NCI-H1417 (cell line): ENCODE measurements around the gene CARS1.

ENCODE experiments used
- DNase-seq, 3 experiments: peaks; one replicate each; lab custom pipeline; 2025; lab: John Stamatoyannopoulos, UW

CARS1 gene

GRCh38 chr11:2955906-2956476 lies 101.2 kb downstream of the CARS1 start:
- no peak for DNase-seq

GRCh38 chr11:2954263-2954662 lies 103.0 kb downstream of the CARS1 start:
- no peak for DNase-seq

GRCh38 chr11:2952290-2952689 lies 104.9 kb downstream of the CARS1 start:
- no peak for DNase-seq

- DNase-seq: no peak
Measured at GRCh38 chr11:2951231-2952110, 105.8 kb downstream of the CARS1 start.
